HCT116 (cell line): ENCODE data around the gene POC1A. TPM values are rescaled to one million over a fixed set of nuclear protein-coding genes. Genes with fewer than 3 reads are reported as not detected.
A peak's percentile ranks its signal among the peaks of the same experiment; 100 is the strongest.

ENCODE experiments used
- ATAC-seq: fragments of 200-7000 bp; cut with Tn5 transposase; 2 replicates; pipeline ENCODE4 v1.9.1; 2020; ENCODE audit warnings: mild to moderate bottlenecking, moderate library complexity
- BruUV-seq: library from RNA; stranded (reverse); fragments of 400-500 nt; replicated peaks from 2 replicates; lab custom pipeline; 2021; lab: Mats Ljungman, UMichigan
- CTCF ChIA-PET: fragments of 300-600 bp; sonication (Branson Sonifier 250); formaldehyde crosslinking; loops from one replicate; lab custom pipeline; 2021; ENCODE audit warnings: antibody characterized with exemption; lab: Charles Lee
- POLR2A ChIA-PET: fragments of 300-600, 350-600 bp; sonication (Branson Sonifier 250); formaldehyde crosslinking; loops from one replicate; lab custom pipeline; 2021; ENCODE audit warnings: antibody characterized with exemption; lab: Charles Lee
- RAD21 ChIA-PET, 2 experiments: fragments of 300-600 bp; sonication (Branson Sonifier 250); formaldehyde crosslinking; loops; one replicate each; lab custom pipeline; 2023; ENCODE audit warnings: low total read pairs in 2 of 2; ENCODE audit not compliant: uncharacterized antibody in 2 of 2, unreplicated experiment in 2 of 2, low non-redundant PET in 1 of 2; lab: Charles Lee
- DNase-seq: peaks from one replicate; pipeline ENCODE4 v3.0.0-alpha.2; 2010; ENCODE audit warnings: low read depth, low spot score
- H2AFZ ChIP-seq: fragments of 200-600 bp; shearing (Covaris generic), sonication (generic); 2 replicates; pipeline ENCODE4 v1.6.1; 2017; ENCODE audit warnings: low read depth, mixed run types, mixed read lengths, antibody characterized with exemption, low read length; ENCODE audit not compliant: poor library complexity, severe bottlenecking
- H3K27ac ChIP-seq: 2 replicates; pipeline ENCODE4 v1.5.1; 2012; ENCODE audit warnings: low read depth, low read length
- H3K27me3 ChIP-seq: fragments of 200-600 bp; sonication (generic); 2 replicates; pipeline ENCODE4 v1.6.1; 2016; ENCODE audit warnings: mixed run types, low read length, mixed read lengths; ENCODE audit not compliant: insufficient read depth
- H3K36me3 ChIP-seq, 2 experiments: fragments of 200-500 bp in 1 of 2; fragments of 200-600 bp in 1 of 2; sonication (Bioruptor generic) in 1 of 2; sonication (generic) in 1 of 2; 2 replicates each; pipeline versions ENCODE4 v1.5.1 to v1.6.1; 2014 to 2016; ENCODE audit warnings: low read length in 2 of 2, inconsistent platforms in 1 of 2, mixed read lengths in 1 of 2, mixed run types in 1 of 2; ENCODE audit not compliant: insufficient read depth in 2 of 2, control insufficient read depth in 1 of 2
- H3K4me1 ChIP-seq, 2 experiments: fragments of 200-600 bp in 1 of 2; sonication (generic) in 1 of 2; 2 replicates each; pipeline versions ENCODE4 v1.5.1 to v1.6.1; 2012 to 2017; ENCODE audit warnings: low read length in 2 of 2, inconsistent platforms in 1 of 2, mild to moderate bottlenecking in 1 of 2, mixed read lengths in 1 of 2, mixed run types in 1 of 2, moderate library complexity in 1 of 2; ENCODE audit not compliant: insufficient read depth in 2 of 2, control insufficient read depth in 1 of 2
- H3K4me2 ChIP-seq: fragments of 200-600 bp; sonication (generic); 2 replicates; pipeline ENCODE4 v1.6.1; 2017; ENCODE audit warnings: mixed run types, low read length, mixed read lengths
- H3K4me3 ChIP-seq, 2 experiments: fragments of 200-600 bp in 1 of 2; sonication (generic) in 1 of 2; replicated peaks in 1 of 2; 2 replicates each; pipeline ENCODE4 v1.5.1; 2011 to 2016; ENCODE audit warnings: low read length in 2 of 2, control low read depth in 1 of 2, low read depth in 1 of 2, mild to moderate bottlenecking in 1 of 2, mixed read lengths in 1 of 2, mixed run types in 1 of 2
- H3K79me2 ChIP-seq: fragments of 200-600 bp; sonication (generic); 2 replicates; pipeline ENCODE4 v1.6.1; 2017; ENCODE audit warnings: mild to moderate bottlenecking, mixed run types, low read length, moderate library complexity, mixed read lengths; ENCODE audit not compliant: insufficient read depth
- H3K9ac ChIP-seq: fragments of 200-600 bp; sonication (generic); 2 replicates; pipeline ENCODE4 v1.6.1; 2016; ENCODE audit warnings: low read length, mixed read lengths
- H3K9me2 ChIP-seq: fragments of 200-600 bp; sonication (generic), shearing (Covaris generic); 2 replicates; pipeline ENCODE4 v1.6.1; 2017; ENCODE audit warnings: mixed run types, mild to moderate bottlenecking, moderate library complexity; ENCODE audit not compliant: insufficient read depth
- H3K9me3 ChIP-seq, 2 experiments: fragments of 200-500 bp in 1 of 2; fragments of 200-600 bp in 1 of 2; sonication (Bioruptor generic) in 1 of 2; sonication (generic) in 1 of 2; 2 replicates each; pipeline ENCODE4 v1.6.1; 2014 to 2017; ENCODE audit warnings: low read length in 2 of 2, mixed read lengths in 2 of 2, inconsistent platforms in 1 of 2, low read depth in 1 of 2, mild to moderate bottlenecking in 1 of 2, mixed run types in 1 of 2, moderate library complexity in 1 of 2; ENCODE audit not compliant: control insufficient read depth in 1 of 2, insufficient read depth in 1 of 2
- H4K20me1 ChIP-seq: fragments of 200-600 bp; sonication (generic), shearing (Covaris generic); 2 replicates; pipeline ENCODE4 v1.6.1; 2017; ENCODE audit warnings: mixed run types, mild to moderate bottlenecking, moderate library complexity; ENCODE audit not compliant: insufficient read depth
- EGR1 ChIP-seq: IDR thresholded peaks from 2 replicates; pipeline ENCODE4 v1.6.1; 2012; ENCODE audit warnings: low read depth
- ELF1 ChIP-seq: IDR thresholded peaks from 2 replicates; pipeline ENCODE4 v1.6.1; 2012; ENCODE audit warnings: low read depth, borderline replicate concordance
- JUND ChIP-seq: IDR thresholded peaks from 2 replicates; pipeline ENCODE4 v1.6.1; 2012
- ZFX ChIP-seq: fragments of 450-650 bp; IDR thresholded peaks from 2 replicates; pipeline ENCODE4 v1.6.1; 2017
- intact Hi-C: fragments of 100-400 bp; cut with micrococcal nuclease; formaldehyde crosslinking; loops from 2 replicates; pipeline ENCODE4 v1.10.0; 2022
- total RNA-seq: library from RNA; stranded (reverse); gene quantifications from one replicate; pipeline ENCODE4 v1.2.1, GENCODE V29; 2021; ENCODE audit not compliant: unreplicated experiment
- TF ChIP-seq, protein P1 (sequence below): IDR thresholded peaks from 2 replicates; pipeline ENCODE4 v1.6.1; 2012
- TF ChIP-seq, protein P2 (sequence below): IDR thresholded peaks from 2 replicates; pipeline ENCODE4 v1.6.1; 2012

POC1A gene
- total RNA-seq, 1 experiment from 2014 or later, result 34.0 TPM

DNA sequence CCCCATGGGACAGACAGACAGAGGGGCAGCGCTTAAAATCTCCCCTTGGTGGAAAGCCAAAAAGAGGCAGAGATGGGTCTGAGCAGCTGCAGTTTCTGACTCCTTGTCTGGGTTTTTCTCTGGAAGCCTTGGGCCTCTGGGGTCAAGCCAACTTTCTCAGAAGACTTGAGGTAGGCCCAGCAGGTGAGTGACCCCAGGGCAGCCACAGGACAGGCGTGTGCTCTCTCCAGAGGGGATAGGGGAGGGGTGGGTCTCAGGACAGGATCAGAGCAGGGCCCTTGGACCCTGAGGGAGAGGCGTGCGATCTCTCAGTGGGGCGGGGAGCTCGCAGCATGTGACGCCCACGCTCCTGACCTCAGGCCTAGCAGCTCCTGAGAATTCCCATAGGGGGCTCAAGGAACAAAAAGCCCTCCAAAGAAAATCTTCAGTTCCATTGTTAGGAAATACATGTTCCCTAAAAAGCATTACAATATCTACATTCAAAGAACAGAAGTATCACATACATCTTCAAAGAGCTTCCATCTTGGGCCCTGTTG is 63.2 kb downstream of the POC1A start:
- Histone ChIP-seq H3K27ac (peak overlapping the region; percentile 69), H3K36me3 (0 out of 4 replicates have a peak, but pooled peaks cover 0 to 5% of the 10 kb centered on the region in 2 experiments), H3K4me1 (peaks cover 23 to 53% of the 10 kb centered on the region in 2 experiments), H3K9me3 (no peaks in the 10 kb centered on the region), H2AFZ (no peak overlapping the region), H3K4me2 (peak overlapping the region; percentile 73; the same call in 1 of the 2 replicates), H3K27me3 (no peaks in the 10 kb centered on the region), H3K9ac (peak overlapping the region; percentile 58), H4K20me1 (no peaks in the 10 kb centered on the region), H3K9me2 (no peaks in the 10 kb centered on the region), H3K79me2 (no peaks in the 10 kb centered on the region), H3K4me3 (no peak overlapping the region)
- no peak for ATAC-seq
- TF ChIP-seq, protein P1, sequence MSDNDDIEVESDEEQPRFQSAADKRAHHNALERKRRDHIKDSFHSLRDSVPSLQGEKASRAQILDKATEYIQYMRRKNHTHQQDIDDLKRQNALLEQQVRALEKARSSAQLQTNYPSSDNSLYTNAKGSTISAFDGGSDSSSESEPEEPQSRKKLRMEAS, result no peak
- TF ChIP-seq EGR1, result no peak
- BruUV-seq, result no TSS peak
- ChIA-PET CTCF (no interaction called here), POLR2A (no interaction called here), RAD21 (no interaction called here)
- intact Hi-C loops, result no loop called here
- DNase-seq, result no peak

DNA sequence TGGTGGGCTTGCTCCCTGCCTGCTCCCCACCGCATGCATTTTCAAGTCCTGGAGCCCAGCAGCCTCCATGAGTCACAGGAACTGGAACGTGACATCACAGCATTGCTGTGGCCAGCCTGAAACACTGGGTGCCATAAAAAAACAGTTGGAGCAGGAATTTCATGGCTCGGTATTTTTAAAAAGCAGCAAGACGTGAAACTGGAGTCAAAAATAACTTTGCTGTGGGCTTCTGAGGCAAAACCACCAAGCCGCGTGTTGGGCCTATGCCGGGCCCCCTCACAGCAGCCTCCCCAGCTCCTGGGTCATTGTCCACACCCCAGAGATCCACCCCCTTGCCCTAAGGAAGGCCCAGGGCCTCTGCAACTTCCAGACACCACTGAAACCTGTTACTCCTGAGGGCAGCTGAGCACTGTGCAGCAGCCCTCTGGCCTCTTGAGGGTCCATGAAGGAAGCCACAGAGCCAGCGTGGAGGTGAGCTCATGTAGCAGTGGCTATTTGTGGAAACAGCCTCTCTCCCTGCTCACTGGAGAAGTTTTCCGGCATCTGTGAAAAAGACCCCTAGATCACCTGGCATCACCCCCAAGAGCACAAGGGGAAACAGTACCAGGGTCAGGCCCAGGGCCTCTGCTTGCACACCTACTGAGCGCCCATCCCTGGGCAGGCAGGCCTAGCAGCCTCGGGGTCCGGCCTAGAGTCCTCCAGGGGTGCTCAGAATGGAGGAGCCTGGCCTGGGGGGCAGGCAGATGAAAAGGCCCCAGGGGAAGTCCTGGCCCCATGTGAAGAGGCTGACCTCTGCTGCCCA is 63.9 kb downstream of the POC1A start:
- Histone ChIP-seq H2AFZ (no peak overlapping the region), H3K4me2 (peak overlapping the region; percentile 73), H3K9ac (peak overlapping the region; percentile 58), H3K79me2 (no peaks in the 10 kb centered on the region), H3K4me3 (peak overlapping the region in 1 of 2 experiments; percentile 26; a peak in 1 of 4 replicates), H3K9me2 (no peaks in the 10 kb centered on the region), H3K27ac (peak overlapping the region; percentile 69), H4K20me1 (no peaks in the 10 kb centered on the region), H3K9me3 (no peaks in the 10 kb centered on the region), H3K36me3 (0 out of 4 replicates have a peak, but pooled peaks cover 0 to 5% of the 10 kb centered on the region in 2 experiments), H3K27me3 (no peaks in the 10 kb centered on the region)
- ChIA-PET CTCF (no interaction called here), RAD21 (no interaction called here)
- ATAC-seq (peak; percentile 80), DNase-seq (peak; percentile 31)
- 0 out of 2 replicates have a peak, but pooled peaks have one; percentile 25 for TF ChIP-seq ZFX
- TF ChIP-seq JUND, result no peak
- TF ChIP-seq, protein P2, sequence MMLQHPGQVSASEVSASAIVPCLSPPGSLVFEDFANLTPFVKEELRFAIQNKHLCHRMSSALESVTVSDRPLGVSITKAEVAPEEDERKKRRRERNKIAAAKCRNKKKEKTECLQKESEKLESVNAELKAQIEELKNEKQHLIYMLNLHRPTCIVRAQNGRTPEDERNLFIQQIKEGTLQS, result no peak
- TF ChIP-seq ELF1, result no peak
- TF ChIP-seq, all 23 proteins: peak for 1
- BruUV-seq, result no TSS peak
- intact Hi-C loops, result no loop called here
- POLR2A ChIA-PET, result no interaction called here
- H3K4me1 ChIP-seq, result peaks cover 23 to 53% of the 10 kb centered on the region in 2 experiments
